Activated CD4-positive, CD25-positive, alpha-beta regulatory T cell (primary cell): Measurements from ENCODE around the gene EMP2.
"Not testable (repeated sequence)": the region's sequence is repeated elsewhere in the genome, so short reads cannot be mapped to it uniquely, and the experiment has no call there.

Experiments used
- DNase-seq, 4 experiments: peaks; one replicate each; lab custom pipeline; 2025; lab: John Stamatoyannopoulos, UW

Gene EMP2

DNA sequence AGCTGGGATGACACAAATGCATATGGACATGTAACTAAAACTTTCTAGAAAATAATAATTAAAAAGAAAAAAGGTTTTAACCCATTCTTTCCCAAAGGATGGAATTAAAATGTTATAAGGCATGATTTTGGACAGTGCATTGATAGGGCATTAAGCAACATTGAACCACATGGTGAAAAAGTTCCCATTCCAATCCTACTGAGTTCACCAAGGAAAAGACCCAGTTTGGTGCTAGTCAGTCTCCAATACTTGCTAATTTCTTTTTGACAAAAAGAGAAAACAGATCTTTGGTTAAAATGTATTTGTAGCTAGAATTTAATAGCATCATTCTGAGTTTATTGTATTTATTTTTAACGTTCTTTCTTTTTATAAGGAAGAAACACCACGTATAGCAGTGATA lies 28.1 kb downstream of the EMP2 start:
- no peak for DNase-seq

DNA sequence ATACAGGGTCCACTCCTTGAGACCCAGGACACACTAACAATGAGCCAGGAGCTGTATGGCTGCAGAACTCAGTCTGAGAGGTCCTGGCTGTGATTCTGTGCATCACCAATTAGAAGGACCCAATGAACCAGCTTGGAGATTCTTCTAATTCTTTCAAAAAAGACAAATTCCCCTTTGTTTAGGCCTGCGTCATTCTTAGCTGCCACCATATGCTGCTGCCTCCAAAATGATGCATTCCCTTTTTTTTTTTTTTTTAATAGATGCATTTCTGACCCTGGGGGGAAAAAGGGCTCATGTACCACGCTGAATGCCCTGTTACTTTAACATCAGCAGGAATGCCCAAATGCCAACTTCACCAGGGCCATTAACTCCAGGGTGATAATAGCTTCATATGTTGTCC lies 28.5 kb downstream of the EMP2 start:
- no peak for DNase-seq

GRCh38 chr16:10548404-10548803 lies 32.0 kb downstream of the EMP2 start:
- no peak for DNase-seq

GRCh38 chr16:10547708-10548107 lies 32.7 kb downstream of the EMP2 start:
- no peak for DNase-seq

DNA sequence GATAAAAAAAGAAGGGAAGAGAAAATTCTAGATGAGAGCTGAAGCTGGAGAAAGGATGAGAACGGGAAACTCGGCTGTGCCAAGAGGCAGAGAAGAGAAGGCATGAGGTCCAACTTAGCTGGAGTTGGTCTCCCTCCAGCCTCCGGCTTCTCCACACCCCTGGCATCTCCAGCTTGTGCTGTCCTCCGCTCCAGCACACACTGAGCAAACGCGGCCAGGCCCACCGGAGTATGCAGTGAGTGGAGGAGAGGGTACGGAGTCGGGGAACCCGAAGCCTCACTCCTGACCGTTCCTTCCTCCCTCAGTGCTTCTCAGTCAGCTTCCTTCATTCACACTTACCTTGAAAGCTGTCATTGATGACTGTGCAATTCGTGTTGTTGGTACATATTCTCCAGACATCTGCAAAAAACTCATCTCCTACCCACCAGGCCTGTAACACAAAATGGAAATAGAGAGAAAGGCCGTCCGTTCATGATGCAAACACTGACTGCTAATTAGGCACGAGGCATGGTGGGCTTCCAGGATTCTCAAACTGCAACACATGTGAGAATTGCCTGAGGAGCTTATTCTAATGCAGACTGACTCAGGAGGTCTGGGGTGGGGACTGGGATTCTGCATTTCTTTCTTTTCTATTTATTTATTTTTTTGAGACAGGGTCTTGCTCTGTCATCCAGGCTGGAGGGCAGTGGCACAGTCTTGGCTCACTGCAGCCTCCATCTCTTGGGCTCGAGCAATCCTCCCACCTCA lies 37.0 kb downstream of the EMP2 start:
- DNase-seq: no peak

DNA sequence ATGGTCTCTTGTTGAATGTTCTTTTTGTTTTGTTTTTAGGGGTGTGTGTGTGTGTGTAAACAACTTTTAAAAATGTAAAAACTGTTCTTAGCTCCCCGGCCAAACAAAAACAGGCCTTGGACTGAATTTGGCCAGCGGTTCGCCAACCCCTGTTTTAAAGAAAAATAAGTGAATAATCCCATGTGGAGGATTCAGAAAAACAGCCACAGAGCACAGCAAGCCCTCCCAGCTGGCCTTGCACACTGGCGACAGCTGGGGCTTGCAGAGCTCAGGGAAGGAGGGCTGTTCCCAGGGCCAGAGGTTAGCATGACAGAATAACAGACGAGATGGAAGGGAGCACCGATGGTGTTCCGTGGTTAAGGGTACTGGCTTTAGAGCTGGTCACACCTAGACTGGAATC lies 39.0 kb downstream of the EMP2 start:
- DNase-seq: no peak

GRCh38 chr16:10539793-10540192 lies 40.6 kb downstream of the EMP2 start:
- DNase-seq: no peak

GRCh38 chr16:10539236-10539635 lies 41.2 kb downstream of the EMP2 start:
- no peak for DNase-seq

DNA sequence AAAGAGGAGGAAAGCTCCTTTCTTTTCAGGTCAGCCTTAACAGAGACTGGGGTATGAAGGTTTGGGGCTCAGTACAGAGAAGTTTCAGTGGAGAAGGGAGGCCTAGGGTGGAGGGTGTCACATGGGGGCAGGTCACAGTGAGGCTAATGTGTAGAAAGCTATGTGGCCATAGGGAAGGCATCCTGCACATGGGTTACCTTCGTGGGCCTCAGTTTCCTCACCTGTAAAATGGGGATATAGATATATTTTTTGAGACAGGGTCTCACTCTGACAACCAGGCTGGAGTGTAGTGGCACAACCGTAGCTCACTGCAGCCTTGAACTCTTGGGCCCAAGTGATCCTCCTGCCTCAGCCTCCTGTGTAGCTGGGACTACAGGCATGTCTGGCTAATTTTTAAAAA lies 41.8 kb downstream of the EMP2 start:
- no peak for DNase-seq

GRCh38 chr16:10537946-10538345 lies 42.5 kb downstream of the EMP2 start:
- DNase-seq: no peak

- no peak for DNase-seq
Measured at GRCh38 chr16:10536814-10537389, 43.5 kb downstream of the EMP2 start.

- DNase-seq: not testable (repeated sequence)
Measured at GRCh38 chr16:10536328-10536727, 44.1 kb downstream of the EMP2 start.

DNA sequence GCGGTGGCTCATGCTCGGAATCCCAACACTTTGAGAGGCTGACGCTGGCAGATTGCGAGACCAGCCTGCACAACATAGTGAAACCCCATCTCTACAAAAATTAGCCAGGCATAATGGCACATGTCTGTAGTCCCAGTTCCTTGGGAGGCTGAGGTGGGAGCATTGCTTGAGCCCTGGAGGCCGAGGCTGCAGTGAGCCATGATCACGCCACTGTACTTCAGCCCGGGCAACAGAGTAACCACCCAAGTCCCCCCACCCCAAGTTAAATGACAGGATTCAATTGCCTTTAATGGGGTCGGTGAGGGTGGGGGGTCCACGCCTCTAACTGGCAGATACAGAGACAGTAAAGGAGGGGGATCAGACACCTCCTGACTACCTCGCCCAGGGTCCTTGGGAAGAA lies 44.9 kb downstream of the EMP2 start:
- no peak for DNase-seq

GRCh38 chr16:10534748-10535147 lies 45.6 kb downstream of the EMP2 start:
- DNase-seq: no peak

DNA sequence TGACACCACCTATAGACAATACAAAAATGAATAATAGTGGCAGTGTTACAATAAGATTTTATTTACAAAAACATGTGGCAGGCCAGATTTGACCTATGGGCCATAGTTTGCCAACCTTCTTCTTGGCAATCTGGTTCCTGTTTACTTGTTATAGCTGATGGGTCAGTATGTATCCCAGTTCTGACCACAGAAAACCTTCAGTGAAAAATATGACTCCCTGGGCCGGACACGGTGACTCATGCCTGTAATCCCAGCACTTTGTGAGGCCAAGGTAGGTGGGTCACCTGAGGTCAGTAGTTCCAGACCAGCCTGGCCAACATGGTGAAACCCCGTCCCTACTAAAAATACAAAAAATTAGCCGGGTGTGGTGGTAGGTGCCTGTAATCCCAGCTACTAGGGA lies 46.8 kb downstream of the EMP2 start:
- DNase-seq: not testable (repeated sequence)

DNA sequence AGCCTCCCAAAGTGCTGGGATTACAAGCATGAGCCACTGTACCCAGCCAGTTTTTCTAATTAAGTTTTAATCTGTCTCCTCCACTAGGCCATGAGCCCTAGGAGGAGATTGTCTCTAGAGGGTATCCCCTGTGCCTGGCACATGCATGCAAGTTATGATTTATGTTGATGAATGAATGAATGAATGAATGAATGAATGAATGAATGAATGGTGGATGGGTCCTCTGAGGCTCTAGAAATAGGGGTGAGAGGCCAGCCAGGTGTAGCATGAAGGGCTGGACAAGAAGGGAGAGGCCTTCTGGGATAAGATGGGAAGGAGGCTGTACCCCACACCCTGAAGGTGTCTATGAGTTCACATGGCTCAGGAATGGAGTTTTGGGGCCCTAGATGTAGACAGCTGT lies 48.8 kb downstream of the EMP2 start:
- no peak for DNase-seq

DNA sequence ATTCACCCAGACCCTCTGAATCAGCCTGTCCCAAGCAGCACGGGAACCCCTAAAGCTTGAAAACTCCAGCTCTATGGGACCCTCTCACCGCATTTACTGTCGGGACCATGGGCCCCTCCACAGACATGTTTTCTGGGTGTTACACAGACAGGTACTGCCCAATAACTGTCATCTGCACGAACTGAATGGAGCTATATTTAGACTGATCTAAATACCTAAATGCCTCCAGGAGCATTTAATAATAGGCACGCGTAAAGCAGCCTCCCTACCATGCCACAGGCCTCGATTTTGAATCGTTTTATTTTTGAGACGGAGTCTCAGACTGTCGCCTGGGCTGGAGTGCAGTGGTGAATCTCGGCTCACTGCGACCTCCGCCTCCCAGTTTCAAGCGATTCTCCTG lies 49.7 kb downstream of the EMP2 start:
- no peak for DNase-seq

GRCh38 chr16:10529895-10530669 lies 50.3 kb downstream of the EMP2 start:
- no peak for DNase-seq

GRCh38 chr16:10528635-10529034 lies 51.8 kb downstream of the EMP2 start:
- no peak for DNase-seq

- no peak for DNase-seq
Measured at GRCh38 chr16:10526962-10527361, 53.4 kb downstream of the EMP2 start.

DNA sequence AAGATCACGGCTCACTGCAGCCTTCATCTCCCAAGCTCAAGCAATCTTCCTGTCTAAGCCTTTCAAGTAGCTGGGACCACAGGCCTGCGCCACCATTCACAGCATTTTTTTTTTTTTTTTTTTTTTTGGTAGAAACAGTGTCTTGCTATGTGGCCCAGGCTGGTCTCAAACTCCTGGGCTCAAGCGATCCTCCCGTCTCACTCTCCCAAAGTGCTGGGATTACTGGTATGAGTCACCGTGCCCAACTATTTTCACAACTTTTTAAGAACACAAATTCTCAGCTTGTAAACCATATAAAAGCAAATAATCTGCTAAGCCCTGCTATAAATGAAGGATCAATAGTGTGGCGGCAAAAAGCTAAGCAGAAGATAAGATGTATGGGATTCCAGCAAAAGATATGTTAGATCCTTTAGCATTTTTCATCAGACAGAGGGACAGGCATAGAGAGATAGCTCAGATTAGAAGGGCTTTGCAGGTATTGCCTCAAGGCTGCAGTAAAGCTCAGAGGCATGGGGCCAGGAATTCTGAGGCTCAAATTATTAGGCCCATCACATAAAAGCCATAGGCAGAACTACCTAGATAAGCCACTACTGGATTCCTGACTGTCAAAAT lies 55.1 kb downstream of the EMP2 start:
- no peak for DNase-seq

- DNase-seq: no peak
Measured at GRCh38 chr16:10522966-10523365, 57.4 kb downstream of the EMP2 start.
